GM19035 (cell line): ENCODE data around the gene HCRTR2.
"Not testable (repeated sequence)": the region's sequence is repeated elsewhere in the genome, so short reads cannot be mapped to it uniquely, and the experiment has no call there.

ENCODE experiments used
- ATAC-seq: cut with Tn5 transposase; IDR thresholded peaks from one replicate; pipeline ENCODE4 v1.9.1; 2021; ENCODE audit not compliant: unreplicated experiment

Gene HCRTR2

DNA sequence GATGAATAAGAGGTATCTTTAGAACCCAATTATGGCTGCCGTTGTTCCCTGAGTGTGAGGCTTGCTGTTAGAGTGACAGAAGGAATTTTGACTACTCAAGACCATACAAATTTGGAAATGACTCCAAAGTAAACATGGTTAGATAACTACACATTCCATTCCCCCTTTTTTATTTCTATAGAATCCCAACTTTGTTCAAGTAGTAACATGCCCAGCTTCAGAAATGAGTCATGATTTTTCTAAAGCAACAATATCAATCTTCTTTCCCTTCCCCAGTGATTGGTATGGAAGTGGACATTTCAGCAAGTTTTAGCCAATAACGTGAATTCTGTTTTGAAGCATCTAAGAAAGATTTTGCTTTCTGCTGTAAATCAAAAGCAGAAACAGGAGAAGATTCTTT is 37.8 kb downstream of the HCRTR2 start:
- no peak for ATAC-seq

DNA sequence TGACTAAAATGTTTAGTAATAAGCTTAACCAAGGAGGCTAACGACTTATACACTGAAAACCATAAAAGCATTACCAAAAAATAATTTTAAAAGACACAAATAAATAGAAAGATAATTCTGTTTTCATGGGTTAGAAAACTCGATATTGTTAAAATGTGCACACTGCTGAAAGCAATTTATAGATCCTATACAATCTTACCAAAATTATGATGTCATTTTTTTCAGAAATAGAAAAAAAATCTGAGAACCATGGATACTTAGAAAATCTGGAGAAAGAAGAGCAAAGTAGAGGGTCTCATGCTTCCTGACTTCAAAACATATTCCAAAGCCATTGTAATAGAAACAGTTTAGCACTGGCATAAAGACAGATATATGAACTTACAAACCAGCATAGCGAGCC is 46.6 kb downstream of the HCRTR2 start:
- ATAC-seq = no peak

DNA sequence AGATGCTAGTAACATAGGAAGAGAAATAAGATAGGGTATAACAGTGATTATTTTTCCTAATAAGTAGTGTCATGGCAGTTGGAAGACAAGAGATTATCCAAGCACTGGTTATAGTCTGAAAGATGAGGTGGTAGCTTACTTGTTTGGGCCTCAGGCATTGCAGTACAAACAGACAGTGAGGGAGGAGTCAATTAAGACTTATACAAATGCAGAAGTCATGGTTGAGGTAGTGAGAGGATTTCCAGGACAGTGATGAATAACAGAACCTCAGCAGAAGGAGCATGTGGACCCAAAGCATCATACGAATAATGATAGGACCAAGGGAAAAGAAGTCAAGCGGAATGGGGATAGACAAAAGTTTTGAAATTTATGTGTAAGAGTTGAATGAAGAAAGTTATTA is 53.5 kb downstream of the HCRTR2 start:
- no peak for ATAC-seq

- no peak for ATAC-seq
These were observed 64.8 kb downstream of the HCRTR2 start for GRCh38 chr6:55239099-55239498.

- ATAC-seq = not testable (repeated sequence)
These were observed 66.8 kb downstream of the HCRTR2 start for GRCh38 chr6:55240975-55241605.

DNA sequence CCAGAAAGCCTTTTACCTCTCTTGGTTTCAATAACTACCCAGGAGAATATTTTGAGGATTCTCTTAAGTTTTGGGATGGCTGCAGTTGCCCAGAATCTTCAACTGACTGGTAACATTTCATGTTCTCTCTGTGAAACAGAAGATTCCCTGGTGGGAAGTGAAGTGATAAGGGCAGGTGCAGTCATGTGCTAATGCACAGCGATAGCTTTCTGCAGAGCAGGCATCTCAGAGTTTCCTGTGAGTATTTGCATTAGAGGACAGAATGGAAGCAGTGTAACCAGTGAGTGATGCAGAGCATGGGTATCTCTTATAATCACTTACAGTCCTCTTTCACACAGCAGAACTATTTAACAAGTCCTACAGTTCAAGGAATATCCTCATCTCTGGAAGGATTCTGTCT is 76.1 kb downstream of the HCRTR2 start:
- no peak for ATAC-seq

DNA sequence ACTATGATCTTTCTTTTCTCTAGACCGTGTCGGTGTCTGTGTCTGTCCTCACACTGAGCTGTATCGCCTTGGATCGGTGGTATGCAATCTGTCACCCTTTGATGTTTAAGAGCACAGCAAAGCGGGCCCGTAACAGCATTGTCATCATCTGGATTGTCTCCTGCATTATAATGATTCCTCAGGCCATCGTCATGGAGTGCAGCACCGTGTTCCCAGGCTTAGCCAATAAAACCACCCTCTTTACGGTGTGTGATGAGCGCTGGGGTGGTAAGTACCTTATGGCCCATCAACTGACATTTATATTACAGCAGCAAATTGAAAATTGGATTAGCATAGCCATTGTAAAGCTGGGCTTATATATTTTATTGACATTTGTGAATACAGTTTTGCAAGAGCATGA is 80.8 kb downstream of the HCRTR2 start:
- ATAC-seq = no peak

DNA sequence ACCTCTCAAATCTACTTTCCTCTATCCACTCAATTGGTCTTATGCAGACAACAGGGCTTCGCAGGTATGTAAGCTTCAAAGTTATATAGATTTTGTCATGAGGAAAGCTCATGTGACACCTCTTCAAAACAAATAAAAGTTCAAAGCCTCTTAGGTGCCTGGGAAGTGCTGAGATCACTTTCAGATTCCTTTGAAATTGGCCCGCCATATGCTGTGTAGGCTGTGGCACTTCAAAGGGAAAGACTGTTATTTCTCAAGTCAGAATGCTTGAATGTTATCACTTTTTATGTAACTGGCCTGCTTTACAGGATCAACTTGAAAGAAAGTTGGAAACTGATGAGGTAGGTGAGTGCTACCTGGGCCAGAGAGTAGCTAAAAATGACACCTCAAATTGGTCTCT is 85.9 kb downstream of the HCRTR2 start:
- no peak for ATAC-seq

DNA sequence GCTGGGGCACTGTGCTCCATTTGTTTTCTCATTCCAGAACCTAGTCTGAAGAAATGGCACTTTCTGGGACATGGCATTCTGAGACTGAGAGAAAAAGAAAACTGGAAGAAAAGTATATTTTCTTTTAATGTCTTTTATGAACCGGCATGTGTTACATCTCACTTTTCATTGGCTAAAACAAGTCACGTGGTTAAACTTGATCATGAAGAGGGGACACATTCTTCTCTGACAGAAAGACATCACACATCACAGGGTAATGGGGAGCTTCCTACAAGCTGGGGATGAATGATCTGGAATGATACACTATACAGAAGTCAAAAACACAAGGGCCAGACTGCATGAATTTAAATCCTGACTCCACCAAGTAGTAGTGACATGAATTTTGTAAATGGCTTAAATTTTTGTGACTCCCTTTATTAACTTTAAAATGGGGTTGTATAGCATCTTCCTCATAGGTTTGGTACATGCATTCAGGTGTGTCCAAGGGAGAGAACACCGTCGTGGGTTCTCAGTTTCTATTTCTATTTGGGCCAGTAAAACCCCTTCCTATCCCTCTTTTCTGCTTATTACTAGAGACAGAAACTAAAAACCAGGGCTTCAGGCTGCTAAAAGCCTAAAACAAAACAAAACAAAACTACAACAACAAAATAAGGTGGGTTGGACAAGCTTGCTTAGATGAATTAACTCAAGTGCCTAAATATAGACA is 91.2 kb downstream of the HCRTR2 start:
- ATAC-seq = no peak

DNA sequence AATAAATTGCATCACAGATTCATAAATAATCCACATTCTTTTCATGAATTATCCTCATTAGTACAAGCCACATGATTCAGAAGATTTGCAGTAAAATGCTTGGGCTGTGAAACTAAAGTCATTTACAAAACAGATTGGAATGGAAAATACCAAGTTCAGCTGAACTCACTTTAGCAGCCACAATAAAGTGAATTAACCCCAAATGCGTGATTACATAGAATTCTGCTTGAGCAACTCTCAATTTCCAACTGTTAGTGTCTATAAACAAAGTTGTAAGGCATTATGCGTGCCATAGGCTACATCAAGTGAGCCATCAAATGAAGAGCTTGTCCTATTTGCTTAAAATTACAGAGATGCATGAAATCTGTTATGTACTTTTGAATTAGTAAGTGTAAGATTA is 92.6 kb downstream of the HCRTR2 start:
- ATAC-seq = no peak

DNA sequence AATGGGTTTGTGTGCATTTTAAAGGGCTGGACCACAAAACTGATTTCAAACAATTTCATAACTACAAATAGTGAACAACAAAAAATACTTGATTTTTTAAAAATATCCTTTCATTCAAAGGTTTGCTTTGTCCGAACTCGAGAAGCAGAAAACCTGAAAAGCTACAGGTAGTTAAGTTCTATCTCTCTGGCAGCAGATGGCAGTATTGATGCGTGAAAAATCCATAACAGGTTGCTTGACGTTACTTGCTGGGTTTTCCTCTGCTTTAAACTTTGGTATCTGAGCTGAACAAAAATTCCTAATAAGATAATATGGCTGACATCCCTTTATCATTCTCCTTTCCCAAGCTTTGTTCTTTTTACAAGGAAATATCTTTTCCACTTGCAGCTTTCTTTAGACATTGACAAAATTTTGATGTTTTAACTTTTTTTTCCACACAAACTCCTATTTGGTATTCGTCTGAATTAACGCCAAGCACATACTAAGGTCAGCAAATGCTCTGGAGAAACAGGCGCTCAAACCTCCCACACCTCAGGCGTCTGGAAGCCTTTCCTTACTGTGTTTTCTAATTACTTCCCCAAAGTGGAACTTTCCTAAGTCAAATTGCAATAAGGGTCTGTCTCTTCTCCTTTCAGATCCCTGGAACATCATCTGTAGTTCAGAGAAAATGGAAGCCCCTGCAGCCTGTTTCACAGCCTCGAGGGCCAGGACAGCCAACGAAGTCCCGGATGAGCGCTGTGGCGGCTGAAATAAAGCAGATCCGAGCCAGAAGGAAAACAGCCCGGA is 102.6 kb downstream of the HCRTR2 start:
- no peak for ATAC-seq

- ATAC-seq = no peak
These were observed 103.3 kb downstream of the HCRTR2 start for GRCh38 chr6:55277646-55278045.

- ATAC-seq = no peak
These were observed 106.9 kb downstream of the HCRTR2 start for GRCh38 chr6:55281215-55281614.

GRCh38 chr6:55282115-55282514 is 107.8 kb downstream of the HCRTR2 start:
- ATAC-seq = no peak

DNA sequence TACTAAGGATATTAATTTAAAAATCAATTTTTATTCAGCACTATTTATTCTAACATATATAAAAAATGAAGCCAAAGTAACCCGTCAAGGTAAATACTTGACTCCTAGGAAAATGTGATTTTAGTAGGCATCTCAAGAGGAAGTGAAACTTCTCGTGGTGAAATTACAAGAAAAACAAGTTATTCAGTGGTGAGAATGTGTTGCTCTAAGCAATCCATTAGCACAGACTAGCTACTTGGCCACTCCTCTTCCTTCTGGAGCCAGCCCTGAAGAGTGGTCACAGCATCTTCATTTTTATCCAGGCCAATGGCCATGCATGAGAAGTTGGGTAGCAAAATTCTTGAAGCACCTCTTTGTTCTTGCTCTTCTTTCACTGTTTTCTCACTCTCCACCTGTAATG is 112.5 kb downstream of the HCRTR2 start:
- no peak for ATAC-seq

DNA sequence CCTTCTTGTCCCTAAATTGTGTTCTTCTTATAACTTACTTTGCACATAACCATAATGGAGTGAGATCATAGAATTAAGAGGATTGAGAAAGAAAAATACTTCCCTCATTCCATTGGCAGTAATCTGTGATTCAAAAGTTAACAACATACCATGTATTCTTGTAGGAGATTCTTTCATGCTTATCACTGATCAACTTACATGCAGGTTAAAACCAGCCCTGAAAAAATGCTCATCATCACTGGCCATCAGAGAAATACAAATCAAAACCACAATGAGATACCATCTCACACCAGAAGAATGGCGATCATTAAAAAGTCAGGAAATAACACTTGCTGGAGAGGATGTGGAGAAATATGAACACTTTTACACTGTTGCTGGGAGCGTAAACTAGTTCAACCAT is 116.4 kb downstream of the HCRTR2 start:
- ATAC-seq = no peak

DNA sequence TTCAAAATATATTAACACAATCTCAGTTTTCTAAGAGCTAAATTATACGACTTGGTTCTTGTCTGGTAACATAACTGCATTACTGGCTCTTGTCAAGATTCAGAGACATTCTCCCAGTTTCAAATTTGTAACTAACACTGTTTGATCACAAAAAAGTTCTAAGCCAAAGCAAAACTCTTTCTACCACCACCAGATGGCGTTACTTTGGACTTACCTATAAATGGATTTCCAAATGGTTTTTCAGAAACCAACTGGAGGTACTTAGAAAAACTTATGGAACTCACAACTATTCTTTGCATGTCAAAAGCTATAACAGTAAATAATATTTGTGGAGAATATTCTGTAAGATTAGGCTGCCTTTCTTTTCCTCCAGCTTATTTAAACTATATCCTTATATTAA is 118.8 kb downstream of the HCRTR2 start:
- no peak for ATAC-seq

DNA sequence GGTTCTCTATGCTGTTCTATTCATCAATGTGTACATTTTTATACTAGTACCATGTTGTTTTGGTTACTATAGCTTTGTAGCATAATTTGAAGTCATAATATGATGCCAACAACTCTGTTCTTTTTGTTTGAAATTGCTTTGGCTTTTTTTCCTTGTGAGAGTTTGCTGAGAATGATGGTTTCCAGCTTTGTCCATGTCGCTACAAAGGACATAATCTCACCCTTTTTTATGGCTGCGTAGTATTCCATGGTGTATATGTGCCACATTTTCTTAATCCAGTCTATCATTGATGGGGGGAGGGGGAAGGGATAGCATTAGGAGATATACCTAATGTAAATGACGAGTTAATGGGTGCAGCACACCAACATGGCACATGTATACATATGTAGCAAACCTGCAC is 122.9 kb downstream of the HCRTR2 start:
- not testable (repeated sequence) for ATAC-seq

DNA sequence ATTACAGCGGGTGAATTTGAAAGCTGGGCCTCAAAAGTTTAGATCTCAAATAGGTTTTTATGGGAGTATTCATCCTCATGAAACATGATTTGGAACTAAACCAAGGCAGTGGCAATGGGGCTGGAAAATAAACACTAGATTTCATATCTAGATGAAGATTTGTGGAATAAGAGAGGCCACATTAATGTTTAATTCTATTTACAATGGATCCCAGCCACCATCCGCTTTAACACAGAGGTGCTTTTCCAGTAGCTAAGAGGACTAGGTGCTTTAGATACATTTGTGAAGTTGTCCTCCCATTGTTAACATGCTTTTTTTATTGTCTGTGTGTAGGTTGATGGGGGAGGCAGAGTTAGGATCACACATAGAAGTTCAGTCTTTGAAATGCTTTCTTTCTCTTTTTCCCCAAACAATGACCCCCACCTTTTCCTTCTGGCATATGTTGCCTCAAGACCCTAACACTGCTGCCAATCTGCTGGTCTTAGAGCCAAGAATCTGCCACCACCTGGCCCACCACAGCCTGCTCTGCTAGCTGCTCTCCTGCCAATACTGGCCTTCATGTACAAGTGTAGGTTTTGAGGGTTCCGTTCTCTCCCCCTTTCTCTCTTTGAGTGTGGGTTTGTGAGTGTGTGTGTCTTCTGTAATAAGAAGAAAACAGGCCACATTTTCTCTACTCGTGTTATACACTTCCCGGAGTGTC is 125.1 kb downstream of the HCRTR2 start:
- ATAC-seq = no peak

DNA sequence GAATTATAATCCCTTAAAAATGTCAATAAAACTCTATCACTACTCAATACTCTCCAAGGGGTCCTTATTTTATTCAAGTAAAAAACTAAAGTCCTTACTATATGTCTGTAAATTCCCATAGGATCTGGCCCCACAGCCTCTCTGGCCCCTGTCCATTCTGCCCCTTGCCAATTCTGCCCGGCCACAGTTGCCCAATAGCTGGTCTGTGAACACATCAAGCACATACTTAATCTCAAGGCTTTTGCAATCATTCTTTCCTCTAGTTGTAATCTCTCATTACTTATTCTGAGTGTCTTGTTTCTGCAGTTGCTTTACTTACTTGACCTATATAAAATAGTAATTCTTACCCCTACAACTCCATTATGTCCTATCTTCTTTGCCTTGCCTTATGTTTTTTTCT is 130.4 kb downstream of the HCRTR2 start:
- ATAC-seq = no peak

DNA sequence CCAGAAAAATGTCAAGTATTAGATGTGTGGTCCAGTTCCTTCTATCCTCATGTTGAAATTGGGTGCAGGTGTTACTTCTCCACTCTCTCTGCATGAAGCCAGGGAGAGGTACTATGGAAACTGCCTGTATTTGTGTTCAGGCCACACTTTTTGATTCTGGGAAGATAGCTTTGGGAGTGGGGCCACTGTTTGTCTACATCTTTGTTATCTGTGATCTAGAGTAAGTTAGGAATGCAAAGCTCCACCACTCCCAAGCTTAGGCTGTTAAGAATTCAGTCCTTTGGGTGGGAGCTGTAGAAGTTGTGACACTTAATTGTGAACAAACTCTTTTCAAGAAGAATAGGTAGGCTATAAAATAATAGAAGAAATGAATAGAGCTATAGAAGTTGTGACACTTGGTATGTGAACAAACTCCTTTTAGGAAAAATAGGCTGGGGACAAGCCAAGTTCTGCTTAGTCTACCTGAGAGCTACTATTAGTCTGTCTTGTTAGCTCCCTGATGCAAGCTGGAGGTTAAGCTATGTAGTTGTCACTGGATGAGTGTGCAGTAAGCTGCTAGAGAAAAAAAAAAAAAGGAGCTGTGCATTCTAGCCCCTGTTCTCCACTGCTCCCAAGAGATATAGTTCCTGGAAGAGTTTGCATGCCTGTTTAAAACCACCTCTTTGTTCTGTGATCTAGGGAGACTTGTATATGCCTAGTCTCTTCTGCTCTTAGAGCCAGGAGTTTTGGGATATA is 145.8 kb downstream of the HCRTR2 start:
- no peak for ATAC-seq
